ENCODE data around the gene NRM. TPM values are rescaled to one million over a fixed set of nuclear protein-coding genes. Genes with fewer than 3 reads are reported as not detected.

NRM gene
- total and polyA plus RNA-seq, 2 of the 13 experiments (the other 11 are each of a cell fraction or from before 2014, with no cell fraction given) = 12.5 to 16.0 TPM

GRCh38 chr6:30717129-30717844 lies 26.5 kb upstream of the NRM start, which contains the start of gene MDC1 (continued):
- TF ChIP-seq ZNF609 (CRISPR knock-in tag; IDR thresholded peaks at IDR 0.05; ENCODE audit: borderline replicate concordance) = peak; percentile 85
- peak; percentile 89 for TF ChIP-seq ZNF501 (CRISPR knock-in tag; IDR thresholded peaks at IDR 0.05)
- TF ChIP-seq DRAP1 (CRISPR knock-in tag; IDR thresholded peaks at IDR 0.05) = peak; percentile 98
- peak; percentile 43; the same call in 1 of the 2 replicates for TF ChIP-seq ZNF800 (CRISPR knock-in tag; IDR thresholded peaks at IDR 0.05)
- peak; percentile 98 for TF ChIP-seq NFYB (CRISPR knock-in tag; IDR thresholded peaks at IDR 0.05)
- peak; percentile 98 for TF ChIP-seq ZHX2 (IDR thresholded peaks at IDR 0.05; ENCODE audit: low read depth)
- no peak for TF ChIP-seq ZHX2 (CRISPR knock-in tag; IDR thresholded peaks at IDR 0.05; ENCODE audit: borderline replicate concordance)
- TF ChIP-seq GMEB1 (CRISPR knock-in tag; IDR thresholded peaks at IDR 0.05; ENCODE audit: borderline replicate concordance) = peak; percentile 95
- peak; percentile 96 for TF ChIP-seq SP2 (CRISPR knock-in tag; IDR thresholded peaks at IDR 0.05)
- no peak for TF ChIP-seq ZNF7 (CRISPR knock-in tag; IDR thresholded peaks at IDR 0.05)

All from HepG2 (cell line).